ENCODE measurements around the gene UBAC1.

The UBAC1 gene

GRCh38 chr9:135993409-135993742, 32.2 kb upstream of the UBAC1 start:
- no peak for DNase-seq

- peak; percentile 32 to 43 for DNase-seq
Measured at GRCh38 chr9:135992486-135993408, 31.6 kb upstream of the UBAC1 start.

GRCh38 chr9:135991771-135992170, 30.6 kb upstream of the UBAC1 start:
- DNase-seq: no peak

GRCh38 chr9:135990468-135991429, 29.6 kb upstream of the UBAC1 start:
- peak; percentile 42 to 46 for DNase-seq

GRCh38 chr9:135989722-135990467, 28.7 kb upstream of the UBAC1 start:
- DNase-seq: peak; percentile 33

- no peak for DNase-seq
Measured at GRCh38 chr9:135989157-135989556, 28.0 kb upstream of the UBAC1 start.

GRCh38 chr9:135988493-135988892, 27.3 kb upstream of the UBAC1 start:
- DNase-seq: no peak

GRCh38 chr9:135987838-135988404, 26.7 kb upstream of the UBAC1 start:
- DNase-seq: no peak

GRCh38 chr9:135986605-135987004, 25.4 kb upstream of the UBAC1 start:
- no peak for DNase-seq

GRCh38 chr9:135985889-135986288, 24.7 kb upstream of the UBAC1 start:
- DNase-seq: no peak

- DNase-seq: no peak
Measured at GRCh38 chr9:135985459-135985774, 24.2 kb upstream of the UBAC1 start.

- no peak for DNase-seq
Measured at GRCh38 chr9:135984072-135984710, 23.0 kb upstream of the UBAC1 start.

- DNase-seq: no peak
Measured at GRCh38 chr9:135983208-135984071, 22.3 kb upstream of the UBAC1 start.

GRCh38 chr9:135982499-135983207, 21.5 kb upstream of the UBAC1 start:
- no peak for DNase-seq

GRCh38 chr9:135980926-135981630, 19.9 kb upstream of the UBAC1 start:
- DNase-seq: no peak

- no peak for DNase-seq
Measured at GRCh38 chr9:135979547-135980166, 18.5 kb upstream of the UBAC1 start.

- peak; percentile 38 for DNase-seq
Measured at GRCh38 chr9:135978642-135979546, 17.7 kb upstream of the UBAC1 start.

GRCh38 chr9:135976944-135977343, 15.8 kb upstream of the UBAC1 start:
- no peak for DNase-seq
